Astrocyte of the spinal cord (primary cell): ENCODE results near the gene CDK16.
A peak's percentile ranks its signal among the peaks of the same experiment; 100 is the strongest.

ENCODE experiments used
- DNase-seq: peaks from one replicate; pipeline ENCODE4 v3.0.0; 2011; ENCODE audit warnings: low read depth, low spot score
- H3K4me3 ChIP-seq: 2 replicates; pipeline ENCODE4 v1.5.1; 2011; ENCODE audit warnings: low read depth, mild to moderate bottlenecking, low read length, moderate library complexity
- in situ Hi-C: cut with HindIII; loops from 2 replicates; pipeline ENCODE4 v1.10.0; 2017; ENCODE audit warnings: low sequenced_read_pairs
- TF ChIP-seq, protein P1 (sequence below): IDR thresholded peaks from 2 replicates; pipeline ENCODE4 v1.5.1; 2012; ENCODE audit warnings: low read depth, mild to moderate bottlenecking, low read length, inconsistent platforms

Gene CDK16

DNA sequence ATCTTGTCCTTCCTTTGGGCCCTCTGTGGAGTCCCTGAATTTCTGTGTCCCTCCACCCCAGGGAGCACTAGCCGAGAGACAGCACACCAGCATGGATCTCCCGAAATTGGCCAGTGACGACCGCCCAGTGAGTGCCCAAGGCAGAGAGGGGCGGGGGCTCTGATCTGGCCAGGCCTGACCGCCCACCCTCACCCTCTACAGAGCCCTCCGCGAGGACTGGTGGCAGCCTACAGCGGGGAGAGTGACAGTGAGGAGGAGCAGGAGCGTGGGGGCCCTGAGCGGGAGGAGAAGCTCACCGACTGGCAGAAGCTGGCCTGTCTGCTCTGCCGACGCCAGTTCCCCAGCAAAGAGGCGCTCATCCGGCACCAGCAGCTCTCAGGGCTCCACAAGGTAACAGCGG lies 33.2 kb upstream of the CDK16 start:
- H3K4me3 ChIP-seq: no peak overlapping the region
- in situ Hi-C loops: no loop called here
- TF ChIP-seq, protein P1, sequence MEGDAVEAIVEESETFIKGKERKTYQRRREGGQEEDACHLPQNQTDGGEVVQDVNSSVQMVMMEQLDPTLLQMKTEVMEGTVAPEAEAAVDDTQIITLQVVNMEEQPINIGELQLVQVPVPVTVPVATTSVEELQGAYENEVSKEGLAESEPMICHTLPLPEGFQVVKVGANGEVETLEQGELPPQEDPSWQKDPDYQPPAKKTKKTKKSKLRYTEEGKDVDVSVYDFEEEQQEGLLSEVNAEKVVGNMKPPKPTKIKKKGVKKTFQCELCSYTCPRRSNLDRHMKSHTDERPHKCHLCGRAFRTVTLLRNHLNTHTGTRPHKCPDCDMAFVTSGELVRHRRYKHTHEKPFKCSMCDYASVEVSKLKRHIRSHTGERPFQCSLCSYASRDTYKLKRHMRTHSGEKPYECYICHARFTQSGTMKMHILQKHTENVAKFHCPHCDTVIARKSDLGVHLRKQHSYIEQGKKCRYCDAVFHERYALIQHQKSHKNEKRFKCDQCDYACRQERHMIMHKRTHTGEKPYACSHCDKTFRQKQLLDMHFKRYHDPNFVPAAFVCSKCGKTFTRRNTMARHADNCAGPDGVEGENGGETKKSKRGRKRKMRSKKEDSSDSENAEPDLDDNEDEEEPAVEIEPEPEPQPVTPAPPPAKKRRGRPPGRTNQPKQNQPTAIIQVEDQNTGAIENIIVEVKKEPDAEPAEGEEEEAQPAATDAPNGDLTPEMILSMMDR: no peak
- no peak for DNase-seq

DNA sequence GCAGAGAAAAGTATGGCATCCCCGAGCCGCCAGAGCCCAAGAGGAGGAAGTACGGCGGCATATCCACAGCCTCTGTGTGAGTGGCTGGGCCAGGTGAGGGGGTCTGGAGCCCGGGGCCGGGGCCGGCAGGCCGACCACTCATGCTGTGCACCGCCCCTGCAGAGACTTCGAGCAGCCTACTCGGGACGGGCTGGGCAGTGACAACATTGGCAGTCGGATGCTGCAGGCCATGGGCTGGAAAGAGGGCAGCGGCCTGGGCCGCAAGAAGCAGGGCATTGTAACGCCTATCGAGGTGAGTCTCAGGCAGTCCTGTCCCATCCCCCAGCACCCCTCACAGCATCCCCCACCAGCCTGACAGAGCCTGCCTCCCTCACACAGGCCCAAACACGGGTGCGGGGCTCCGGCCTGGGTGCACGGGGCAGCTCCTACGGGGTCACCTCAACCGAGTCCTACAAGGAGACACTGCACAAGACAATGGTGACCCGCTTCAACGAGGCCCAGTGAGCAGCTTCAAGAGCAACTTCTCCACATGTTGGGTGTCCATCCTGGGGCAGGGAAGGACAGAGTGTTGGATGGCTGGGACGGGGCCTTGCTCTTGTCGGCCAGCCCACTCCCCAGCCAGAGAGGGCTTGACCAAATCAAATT lies 32.3 kb upstream of the CDK16 start:
- no peak for DNase-seq
- no peak overlapping the region for H3K4me3 ChIP-seq
- TF ChIP-seq, protein P1: no peak
- in situ Hi-C loops: no loop called here

DNA sequence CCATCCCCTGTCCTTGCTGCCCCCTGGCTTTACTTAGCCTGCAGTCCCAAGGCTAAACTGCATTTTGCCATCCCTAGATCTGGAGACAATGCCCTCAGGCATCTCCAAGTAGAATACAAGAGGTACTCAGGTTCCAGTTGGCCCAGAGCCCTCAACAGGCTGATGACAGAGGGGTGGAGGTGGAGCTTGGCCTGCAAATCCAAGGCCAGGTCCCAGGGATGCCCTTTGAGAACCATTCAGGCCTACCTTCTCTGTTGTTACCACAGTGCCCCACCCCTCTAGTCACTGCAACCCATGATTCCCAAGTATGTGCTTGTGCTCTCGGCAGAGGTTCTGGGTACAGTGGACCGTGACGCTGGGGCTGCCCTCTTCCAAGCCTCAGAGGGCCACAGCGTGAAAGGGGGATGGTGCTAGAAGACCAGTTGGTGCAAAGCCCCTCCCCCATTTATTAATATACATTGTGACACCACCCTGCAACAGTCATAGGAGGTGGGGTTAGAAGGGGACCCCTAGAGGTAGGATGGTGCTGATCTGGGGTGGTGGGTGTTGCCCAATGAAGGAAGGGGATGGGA lies 31.3 kb upstream of the CDK16 start:
- no peak for DNase-seq
- TF ChIP-seq, protein P1: no peak
- in situ Hi-C loops: no loop called here

DNA sequence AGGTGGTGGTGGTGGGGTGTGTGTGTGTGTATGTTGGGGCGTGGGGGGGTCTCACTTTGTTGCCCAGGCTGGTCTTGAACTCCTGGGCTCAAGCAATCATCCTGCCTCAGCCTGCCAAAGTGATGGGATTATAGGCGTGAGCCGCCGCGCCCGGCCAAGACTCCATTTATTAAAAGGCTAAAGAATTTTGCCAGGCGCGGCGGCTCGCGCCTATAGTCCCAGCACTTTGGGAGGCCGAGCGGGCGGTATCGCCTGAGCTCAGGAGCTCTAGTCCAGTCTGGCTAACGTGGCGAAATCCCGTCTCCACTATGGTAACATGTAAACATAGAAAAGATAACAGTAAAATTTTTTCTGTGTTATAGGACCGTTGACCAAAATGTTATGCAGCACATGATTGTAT lies 28.6 kb upstream of the CDK16 start:
- in situ Hi-C loops: no loop called here
- DNase-seq: no peak
- no peak overlapping the region for H3K4me3 ChIP-seq
- TF ChIP-seq, protein P1: no peak

More for the DNA sequence above, 31.3 kb upstream of the CDK16 start:
- no peak overlapping the region for H3K4me3 ChIP-seq

DNA sequence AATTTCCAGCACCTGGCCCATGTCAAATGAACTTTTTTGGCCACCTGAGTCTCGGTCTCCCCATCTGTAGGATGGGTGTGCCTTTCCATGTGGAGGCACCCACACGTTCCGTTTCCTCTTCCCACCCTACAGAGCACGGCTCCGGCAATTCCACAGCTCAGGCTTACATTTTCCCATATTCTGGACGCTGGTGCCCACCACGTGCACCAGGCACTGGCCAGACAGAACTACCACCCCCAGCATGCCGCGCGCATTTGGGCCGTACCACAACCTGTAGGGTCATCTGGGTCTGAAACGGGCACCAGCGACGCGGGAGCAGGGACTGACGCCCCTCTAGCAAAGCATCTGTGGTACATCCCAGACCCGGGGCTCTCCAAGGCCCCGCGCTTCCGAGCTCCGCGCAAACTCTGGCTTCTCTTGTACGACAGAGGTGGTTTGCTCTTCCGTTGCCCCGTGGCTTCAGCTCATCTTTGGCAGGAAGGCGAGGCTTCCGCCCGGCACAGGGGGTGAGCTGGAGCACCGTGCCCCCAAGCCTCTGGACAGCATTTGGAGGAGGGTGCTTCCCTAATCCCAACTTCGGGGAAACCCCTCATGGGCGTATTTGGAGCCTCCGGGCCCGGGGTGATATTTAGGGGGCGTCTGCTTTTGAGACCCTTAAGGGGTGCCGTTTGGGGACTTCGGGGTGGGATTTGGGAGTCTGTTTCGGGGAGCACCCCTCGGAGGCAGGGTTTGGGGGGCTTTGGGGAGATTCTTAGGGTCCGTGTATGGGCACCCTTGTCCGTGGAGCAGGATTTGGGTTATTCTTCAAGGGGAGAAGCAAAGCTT lies 27.8 kb upstream of the CDK16 start:
- H3K4me3 ChIP-seq: peak overlapping the region; percentile 60
- DNase-seq: peak; percentile 92
- TF ChIP-seq, protein P1: no peak
- in situ Hi-C loops: no loop called here

DNA sequence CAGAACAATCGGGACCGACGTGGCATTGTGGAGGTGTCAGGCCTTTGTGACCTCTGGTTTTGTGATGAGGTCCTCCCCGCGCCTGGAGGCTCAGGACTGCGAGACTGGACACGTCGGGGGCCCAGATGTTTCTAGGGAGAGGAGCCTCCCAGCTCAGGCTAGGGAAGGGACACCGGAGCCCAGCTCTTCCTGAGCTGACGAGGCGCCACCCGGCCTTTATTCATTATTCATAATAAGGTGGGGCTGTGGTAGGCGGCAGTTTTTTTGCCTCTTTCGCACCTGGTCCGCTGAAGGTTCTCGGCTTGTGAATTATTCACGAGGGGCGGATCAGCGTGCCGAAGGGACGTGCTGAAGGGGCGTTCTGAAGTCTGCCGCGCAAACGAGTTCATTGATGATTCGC lies 27.1 kb upstream of the CDK16 start:
- peak overlapping the region; percentile 60 for H3K4me3 ChIP-seq
- TF ChIP-seq, protein P1: no peak
- DNase-seq: no peak
- in situ Hi-C loops: no loop called here
